GM19193 (cell line): ENCODE measurements around the gene MEP1B.

ENCODE experiments used
- POLR2A ChIP-seq: IDR thresholded peaks from 4 replicates; pipeline ENCODE4 v1.6.1; 2011; ENCODE audit not compliant: insufficient read depth, insufficient read length; ENCODE audit errors: extremely low read depth

MEP1B gene

DNA sequence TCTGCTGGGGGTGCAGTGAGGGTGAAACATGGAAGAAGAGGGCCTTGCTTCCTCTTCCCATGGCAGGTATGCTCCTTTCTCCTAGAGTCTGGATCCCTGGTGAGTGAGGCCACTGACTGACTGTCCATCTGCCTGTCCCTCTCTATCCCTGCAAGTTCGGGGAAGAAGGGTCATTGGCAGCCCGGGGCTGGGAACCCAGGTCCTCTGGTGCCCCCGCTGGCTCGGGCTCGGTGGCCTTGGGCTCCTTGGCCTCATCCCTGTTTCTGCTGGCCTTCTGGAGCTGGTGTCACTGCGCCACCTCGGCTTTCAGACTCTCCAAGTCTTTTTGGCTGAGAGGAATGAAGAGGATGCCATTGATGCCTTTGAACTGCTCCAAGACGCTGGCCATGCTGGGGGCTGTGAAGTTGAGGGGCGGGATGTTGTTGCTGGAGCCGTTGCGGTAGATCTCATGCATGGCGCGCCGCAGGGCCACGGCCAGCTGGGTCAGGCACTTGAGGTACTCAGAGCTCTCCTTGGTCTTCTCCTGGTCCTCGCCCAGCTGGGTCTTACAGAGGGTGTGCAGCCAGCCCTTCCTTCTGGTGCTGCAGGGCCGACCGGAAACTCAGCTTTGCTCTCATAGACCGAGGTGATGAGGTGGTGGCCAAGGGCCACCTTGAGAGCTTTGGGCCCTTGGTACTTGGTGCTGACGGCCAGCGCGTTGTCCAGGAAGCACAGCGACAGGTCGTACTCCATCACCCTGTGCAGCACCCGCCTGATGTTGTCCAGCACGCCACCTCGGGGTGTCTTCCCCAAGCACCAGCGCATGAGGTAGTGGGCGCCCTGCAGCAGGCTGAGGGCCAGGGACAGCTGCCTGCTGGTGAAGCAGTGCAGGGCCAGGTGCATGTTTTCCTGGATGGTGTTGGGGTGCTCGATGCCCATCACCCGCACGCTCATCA lies 6.3 kb downstream of the MEP1B start:
- TF ChIP-seq POLR2A: no peak

- TF ChIP-seq POLR2A: no peak
These were observed 10.9 kb downstream of the MEP1B start for GRCh38 chr18:32200766-32201165.

GRCh38 chr18:32201948-32202672 lies 12.3 kb downstream of the MEP1B start:
- TF ChIP-seq POLR2A: no peak

DNA sequence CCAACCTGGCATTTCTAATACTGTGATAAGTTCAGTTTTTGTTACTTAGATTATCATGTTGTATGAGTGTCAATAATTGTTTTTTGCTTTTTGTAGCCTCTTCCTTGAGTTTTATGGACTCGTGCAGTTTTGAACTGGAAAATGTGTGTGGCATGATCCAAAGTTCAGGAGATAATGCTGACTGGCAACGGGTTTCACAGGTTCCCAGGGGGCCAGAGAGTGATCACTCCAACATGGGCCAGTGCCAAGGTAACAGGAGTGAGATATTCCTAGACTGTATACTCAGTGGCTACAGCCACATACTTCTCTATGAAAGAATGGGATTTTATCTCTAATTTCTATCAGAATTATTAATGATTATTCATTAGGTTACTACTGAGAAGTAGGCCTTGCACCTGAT lies 18.2 kb downstream of the MEP1B start:
- TF ChIP-seq POLR2A: no peak

DNA sequence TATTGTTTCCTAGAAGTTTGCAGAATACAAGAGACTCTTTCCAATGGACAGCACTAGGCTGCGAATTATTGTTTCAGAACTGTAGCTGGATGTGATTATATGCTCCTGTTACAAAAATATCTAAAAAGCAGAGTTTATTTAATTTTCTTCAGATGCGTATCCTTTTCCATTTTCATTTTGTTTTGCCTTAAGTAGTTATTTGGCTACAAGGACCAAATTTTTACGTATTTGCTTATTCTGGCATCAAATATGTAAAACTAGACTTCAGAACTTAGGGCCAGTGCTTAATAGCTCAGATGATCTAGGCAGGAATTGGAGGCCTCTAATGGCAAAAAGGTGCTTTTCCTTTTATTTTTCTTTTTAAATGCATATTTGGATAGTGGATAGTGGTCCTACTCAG lies 18.7 kb downstream of the MEP1B start:
- TF ChIP-seq POLR2A: no peak

DNA sequence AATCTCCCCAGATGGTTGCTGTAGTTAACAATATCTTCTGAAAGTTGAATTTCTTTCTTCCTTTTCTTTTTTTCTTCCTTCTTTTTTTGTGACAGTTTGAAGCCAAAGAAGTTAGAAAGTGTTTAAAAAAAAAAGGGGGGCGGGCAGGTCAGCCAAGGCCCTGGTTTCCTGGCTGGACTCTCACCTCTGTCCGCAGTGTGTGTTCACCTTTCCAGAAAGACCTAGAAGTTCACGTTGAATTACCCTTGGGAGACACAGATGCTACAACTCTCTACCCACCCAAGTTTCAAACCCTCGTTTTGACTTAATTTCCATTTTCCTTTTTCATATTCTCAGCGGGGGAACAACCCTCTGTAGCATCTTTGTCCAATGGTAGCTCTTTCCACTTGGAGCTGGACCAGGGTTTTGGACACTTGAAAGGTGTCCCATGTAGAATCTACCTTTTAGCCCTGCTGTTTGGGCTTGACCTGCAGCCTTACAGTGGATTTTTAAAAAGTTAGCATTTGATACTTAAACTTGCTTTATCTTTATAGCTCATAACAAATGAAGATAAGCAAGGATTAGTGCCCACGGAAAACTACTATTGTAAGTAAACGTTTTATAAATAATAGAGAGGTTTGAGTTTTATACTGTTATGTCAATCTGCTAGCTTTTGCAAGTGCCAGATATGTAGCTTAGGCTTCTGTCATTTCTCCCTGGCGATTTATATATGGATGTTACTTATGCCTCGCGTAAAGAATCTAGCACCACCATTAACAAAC lies 20.0 kb downstream of the MEP1B start:
- TF ChIP-seq POLR2A: no peak

DNA sequence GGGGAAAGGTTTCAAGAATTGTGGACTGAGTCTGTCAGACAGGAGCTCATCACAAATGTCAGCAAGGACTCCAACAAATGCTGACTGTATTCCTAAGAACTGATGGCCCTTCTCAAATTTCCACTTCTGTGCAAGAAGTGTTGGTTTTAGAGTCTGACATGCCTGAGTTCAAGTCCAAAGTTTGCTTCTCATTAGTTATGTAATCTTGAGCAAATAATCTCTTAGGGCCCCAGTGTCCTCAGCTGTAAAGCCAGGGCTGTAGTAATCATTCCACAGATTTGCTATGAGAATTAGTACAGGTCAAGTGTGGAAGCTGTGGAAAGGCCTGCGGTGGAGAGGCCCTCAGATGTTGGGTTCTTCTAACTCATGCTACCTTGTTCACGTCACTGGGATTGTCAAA lies 23.9 kb downstream of the MEP1B start:
- no peak for TF ChIP-seq POLR2A

DNA sequence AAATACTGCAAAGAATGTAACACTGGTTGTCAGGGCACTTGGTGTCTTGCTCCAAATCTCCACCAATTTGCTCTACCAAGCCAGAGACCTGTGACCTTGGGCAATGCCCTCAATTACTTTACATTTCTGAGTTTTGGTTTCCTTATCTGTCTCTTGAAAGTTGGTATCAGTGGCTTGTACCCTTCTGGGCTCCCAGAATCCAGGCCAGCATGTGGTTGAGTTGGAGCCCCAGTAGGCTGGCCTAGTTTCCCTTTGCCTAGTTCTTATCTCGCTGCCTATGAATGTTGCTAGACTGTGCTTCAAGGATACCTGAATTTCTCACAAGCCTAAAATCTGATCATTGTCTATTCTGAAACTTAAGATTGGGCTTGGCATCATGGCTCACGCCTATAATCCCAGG lies 26.6 kb downstream of the MEP1B start:
- TF ChIP-seq POLR2A: no peak

DNA sequence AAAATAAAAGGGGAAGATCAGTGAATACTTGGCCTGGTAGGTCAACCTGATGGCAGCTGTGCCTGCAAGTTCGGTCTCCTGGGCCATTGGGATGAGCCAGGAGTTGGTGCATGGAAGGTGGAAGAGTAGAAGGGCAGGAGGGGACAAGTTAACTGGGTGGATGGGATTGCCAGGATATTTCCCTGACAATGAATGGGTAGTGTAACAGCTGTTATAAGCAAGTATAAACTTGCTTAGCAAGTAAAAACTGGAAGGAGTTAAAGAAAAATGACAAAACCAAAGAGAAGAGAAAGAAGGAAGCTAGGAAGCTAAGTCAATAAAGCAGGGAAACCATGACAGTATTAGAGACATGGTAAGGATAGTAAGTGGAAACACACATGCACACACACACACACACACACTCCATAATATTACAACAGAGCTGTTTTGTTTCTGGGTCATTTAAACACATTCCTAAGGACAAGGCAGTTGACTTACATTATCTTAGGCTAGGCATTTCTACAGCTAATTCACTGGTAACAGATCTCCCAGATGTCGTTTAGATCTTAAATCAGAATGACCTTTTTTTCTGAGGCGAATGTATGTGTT lies 29.7 kb downstream of the MEP1B start:
- no peak for TF ChIP-seq POLR2A

- no peak for TF ChIP-seq POLR2A
These were observed 47.2 kb downstream of the MEP1B start for GRCh38 chr18:32237049-32237448.

GRCh38 chr18:32238635-32239268 lies 48.9 kb downstream of the MEP1B start:
- no peak for TF ChIP-seq POLR2A

- no peak for TF ChIP-seq POLR2A
These were observed 52.6 kb downstream of the MEP1B start for GRCh38 chr18:32242395-32242794.

DNA sequence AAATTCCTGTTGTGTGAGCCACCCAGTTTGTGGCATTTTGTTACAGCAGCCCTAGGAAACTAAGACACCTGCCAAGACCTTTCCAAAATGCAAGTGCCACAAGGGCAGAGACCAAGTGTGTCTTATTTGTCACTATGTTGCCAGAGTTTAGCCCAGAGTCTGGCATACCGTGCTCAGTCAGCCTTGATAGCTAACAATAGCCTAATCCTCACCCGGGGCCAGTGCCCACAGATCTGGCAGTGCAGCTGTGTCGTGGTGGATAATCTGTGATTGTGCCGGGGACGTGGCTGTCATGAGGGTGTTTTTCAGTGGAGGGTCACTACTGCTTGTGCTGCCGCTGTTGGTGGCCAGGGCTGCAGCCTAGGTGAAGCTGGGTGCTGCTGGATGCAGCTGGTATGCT lies 53.5 kb downstream of the MEP1B start:
- TF ChIP-seq POLR2A: no peak

DNA sequence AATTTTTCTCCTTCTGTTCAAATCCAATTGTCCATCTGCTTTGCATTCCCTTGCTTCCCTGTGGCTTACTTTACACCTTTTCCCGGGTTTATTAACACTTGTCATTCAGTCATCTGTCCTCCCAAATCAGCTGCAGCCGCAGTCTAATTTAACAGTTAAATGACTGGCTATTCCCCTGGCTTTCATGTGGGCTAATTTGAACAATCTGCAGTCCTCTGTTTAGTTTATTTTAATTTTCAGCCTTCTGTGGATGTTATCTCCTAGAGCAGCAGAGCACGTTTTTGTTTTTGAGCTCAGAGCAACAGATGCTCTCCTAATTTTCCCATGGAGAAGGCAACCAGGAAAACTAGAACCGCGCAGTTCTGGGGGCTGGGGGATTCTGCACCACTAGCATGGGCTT lies 55.0 kb downstream of the MEP1B start:
- TF ChIP-seq POLR2A: no peak

DNA sequence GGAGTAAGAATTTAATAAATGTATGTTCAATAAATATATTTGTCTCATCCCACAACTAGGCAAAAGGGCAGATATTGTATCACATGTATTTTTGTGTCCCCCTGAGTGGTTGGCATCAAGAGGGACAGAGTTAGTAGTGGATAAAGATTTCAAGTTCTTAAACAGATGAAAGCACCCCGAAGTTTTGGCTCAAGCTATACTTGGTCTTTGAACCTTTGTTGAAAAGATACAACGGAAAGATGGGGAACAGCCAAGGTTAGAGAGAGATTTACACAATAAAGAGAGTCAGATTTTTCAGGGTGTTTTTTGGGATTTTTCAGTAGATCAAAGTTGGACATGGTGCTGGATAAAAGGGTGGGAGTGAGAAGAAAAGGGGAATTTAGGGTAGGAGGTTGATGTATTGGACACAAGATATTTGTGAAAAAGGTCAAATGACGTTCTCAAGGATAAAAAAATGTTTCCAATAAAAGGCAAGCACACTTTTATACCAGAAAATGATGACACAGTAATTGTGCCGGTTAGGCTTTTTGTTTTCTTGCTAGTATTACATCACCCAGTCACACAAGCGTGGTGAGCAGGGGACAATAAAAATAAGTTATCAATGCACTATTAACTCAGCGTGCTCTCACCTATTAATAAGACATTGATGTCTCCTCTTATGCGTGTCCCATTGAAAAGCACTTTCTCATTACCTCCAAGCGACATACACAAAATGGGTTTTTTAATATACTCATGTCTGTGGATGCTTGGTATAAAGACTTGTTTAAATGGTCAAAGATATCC lies 59.5 kb downstream of the MEP1B start:
- TF ChIP-seq POLR2A: no peak

- TF ChIP-seq POLR2A: no peak
These were observed 61.6 kb downstream of the MEP1B start for GRCh38 chr18:32251466-32251865.
